ENCODE measurements around the gene OR4C46.
"Not testable (repeated sequence)": the region's sequence is repeated elsewhere in the genome, so short reads cannot be mapped to it uniquely, and the experiment has no call there.

Gene OR4C46

GRCh38 chr11:54603898-54604297 lies at the start of gene OR4C46:
Gene OR4C46 (minus strand): TSS chr11:54603998. CDS start chr11:54603998, 0 bp downstream.
- Histone ChIP-seq H3K27me3 (ENCODE audit: control insufficient read depth, insufficient read depth, low read length) (no peaks in the 10 kb centered on the region), H3K27ac (ENCODE audit: low read length) (no peak within 1 kb of the TSS), H3K4me1 (ENCODE audit: control insufficient read depth, insufficient read depth, low read length) (no peaks in the 10 kb centered on the region), H3K36me3 (ENCODE audit: control insufficient read depth, insufficient read depth, low read length) (no peaks in the 10 kb centered on the region), H3K9me3 (ENCODE audit: control insufficient read depth, insufficient read depth, low read length) (peaks cover 2% of the 10 kb centered on the region), H3K4me3 (ENCODE audit: low read length) (no peak within 1 kb of the TSS)
- no peak for DNase-seq (ENCODE audit: low read depth, low spot score)
- no CpG with 5 or more reads among the region's 1 CpG for WGBS (ENCODE audit: insufficient coverage, insufficient read length)

DNA sequence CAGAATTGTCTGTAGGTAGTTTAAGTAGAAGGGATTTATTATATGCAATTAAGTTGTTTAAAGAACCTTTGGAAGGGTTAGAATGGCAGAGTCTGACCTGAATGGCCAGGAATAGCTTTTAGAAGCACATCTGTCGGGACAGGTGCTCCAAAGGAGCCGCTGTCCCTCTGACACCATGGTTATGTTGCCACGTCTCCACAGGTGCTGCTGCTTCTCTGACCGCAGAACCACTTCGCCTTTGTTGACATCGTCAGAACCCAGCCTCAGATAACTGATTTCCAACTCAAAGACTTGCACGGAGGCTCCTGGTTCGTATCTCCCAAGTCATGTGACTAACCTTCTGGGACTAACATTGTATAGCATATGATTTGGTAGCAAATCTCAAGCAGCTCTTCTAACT lies 41.8 kb upstream of the OR4C46 start:
- H3K36me3 ChIP-seq (ENCODE audit: control insufficient read depth, insufficient read depth, low read length); H3K27me3 ChIP-seq (ENCODE audit: control insufficient read depth, insufficient read depth, low read length); H3K27ac ChIP-seq (ENCODE audit: low read length); DNase-seq (ENCODE audit: low read depth, low spot score); H3K9me3 ChIP-seq (ENCODE audit: control insufficient read depth, insufficient read depth, low read length); H3K4me1 ChIP-seq (ENCODE audit: control insufficient read depth, insufficient read depth, low read length); H3K4me3 ChIP-seq (ENCODE audit: low read length): not testable (repeated sequence)
- WGBS (ENCODE audit: insufficient coverage, insufficient read length): no CpG with 5 or more reads among the region's 8 CpGs

DNA sequence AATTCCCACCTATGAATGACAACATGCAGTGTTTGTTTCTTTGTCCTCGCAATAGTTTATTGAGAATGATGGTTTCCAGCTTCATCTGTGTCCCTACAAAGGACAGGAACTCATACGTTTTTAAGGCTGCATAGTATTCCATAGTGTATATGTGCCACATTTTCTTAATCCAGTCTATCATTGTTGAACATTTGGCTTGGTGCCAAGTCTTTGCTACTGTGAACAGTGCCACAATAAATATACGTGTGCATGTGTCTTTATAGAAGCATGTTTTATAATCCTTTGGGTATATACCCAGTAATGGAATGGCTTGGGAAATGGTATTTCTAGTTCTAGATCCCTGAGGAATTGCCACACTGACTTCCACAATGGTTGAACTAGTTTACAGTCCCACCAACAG lies 42.4 kb downstream of the OR4C46 start:
- H3K27me3 ChIP-seq (ENCODE audit: control insufficient read depth, insufficient read depth, low read length); H3K4me1 ChIP-seq (ENCODE audit: control insufficient read depth, insufficient read depth, low read length); DNase-seq (ENCODE audit: low read depth, low spot score); H3K36me3 ChIP-seq (ENCODE audit: control insufficient read depth, insufficient read depth, low read length); H3K9me3 ChIP-seq (ENCODE audit: control insufficient read depth, insufficient read depth, low read length); H3K27ac ChIP-seq (ENCODE audit: low read length); H3K4me3 ChIP-seq (ENCODE audit: low read length): not testable (repeated sequence)
- no CpG with 5 or more reads among the region's 3 CpGs for WGBS (ENCODE audit: insufficient coverage, insufficient read length)

DNA sequence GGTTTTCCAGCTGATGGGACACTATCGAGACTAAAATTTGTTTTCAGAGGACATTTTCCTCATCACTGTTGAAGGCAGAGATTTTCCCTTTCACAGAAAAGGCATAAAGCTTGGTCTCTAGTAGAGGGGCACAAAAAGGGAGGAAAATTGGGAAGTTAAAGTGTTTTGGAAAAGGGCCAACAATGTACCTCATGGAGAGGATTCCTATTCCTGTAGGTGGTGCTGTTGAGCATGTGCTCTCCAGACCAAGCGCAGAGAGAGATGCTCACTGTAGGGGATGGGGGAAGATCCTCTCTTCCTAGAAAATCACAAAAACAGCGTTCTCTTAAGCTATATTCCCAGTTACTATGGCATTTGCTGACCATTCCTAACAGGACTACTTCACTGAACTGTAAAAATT lies 44.9 kb downstream of the OR4C46 start:
- DNase-seq (ENCODE audit: low read depth, low spot score): no peak
- Histone ChIP-seq H3K4me1 (ENCODE audit: control insufficient read depth, insufficient read depth, low read length) (no peaks in the 10 kb centered on the region), H3K9me3 (ENCODE audit: control insufficient read depth, insufficient read depth, low read length) (peaks cover 4% of the 10 kb centered on the region; the same call in 1 of the 2 replicates), H3K27me3 (ENCODE audit: control insufficient read depth, insufficient read depth, low read length) (no peaks in the 10 kb centered on the region), H3K36me3 (ENCODE audit: control insufficient read depth, insufficient read depth, low read length) (no peaks in the 10 kb centered on the region), H3K4me3 (ENCODE audit: low read length) (no peak overlapping the region), H3K27ac (ENCODE audit: low read length) (no peak overlapping the region)
- WGBS (ENCODE audit: insufficient coverage, insufficient read length): no CpG with 5 or more reads among the region's 3 CpGs

GRCh38 chr11:54558407-54558806 lies 45.4 kb downstream of the OR4C46 start:
- no peaks in the 10 kb centered on the region for H3K4me1 ChIP-seq (ENCODE audit: control insufficient read depth, insufficient read depth, low read length)
- H3K27ac ChIP-seq (ENCODE audit: low read length): no peak overlapping the region
- whole genome bisulfite sequencing (ENCODE audit: insufficient coverage, insufficient read length): no CpG with 5 or more reads among the region's 3 CpGs

More at GRCh38 chr11:54558407-54558806, 45.4 kb downstream of the OR4C46 start:
- H3K36me3 ChIP-seq (ENCODE audit: control insufficient read depth, insufficient read depth, low read length): no peaks in the 10 kb centered on the region
- no peaks in the 10 kb centered on the region for H3K27me3 ChIP-seq (ENCODE audit: control insufficient read depth, insufficient read depth, low read length)
- no peak for DNase-seq (ENCODE audit: low read depth, low spot score)
- H3K4me3 ChIP-seq (ENCODE audit: low read length): no peak overlapping the region
- H3K9me3 ChIP-seq (ENCODE audit: control insufficient read depth, insufficient read depth, low read length): peaks cover 4% of the 10 kb centered on the region; the same call in 1 of the 2 replicates

Measured in iPS DF 6.9 (cell line).